Karpas-422 (cell line): Measurements from ENCODE around the gene NUTM1. TPM values are rescaled to one million over a fixed set of nuclear protein-coding genes. Genes with fewer than 3 reads are reported as not detected.

ENCODE experiments used
- DNase-seq: peaks from one replicate; pipeline ENCODE4 v3.0.0-alpha.2; 2015
- H2AFZ ChIP-seq: fragments of 200-600 bp; sonication (generic); 2 replicates; pipeline ENCODE4 v1.6.1; 2014; ENCODE audit warnings: antibody characterized with exemption, low read length, mixed read lengths
- H3K27ac ChIP-seq: fragments of 200-600 bp; sonication (generic); 2 replicates; pipeline ENCODE4 v1.5.1; 2014; ENCODE audit warnings: mild to moderate bottlenecking, low read length, moderate library complexity
- H3K27me3 ChIP-seq: fragments of 200-600 bp; sonication (generic); 2 replicates; pipeline ENCODE4 v1.6.1; 2014; ENCODE audit warnings: low read length, mixed read lengths
- H3K36me3 ChIP-seq: fragments of 200-600 bp; sonication (generic); 2 replicates; pipeline ENCODE4 v1.6.1; 2014; ENCODE audit warnings: low read length, mixed read lengths; ENCODE audit not compliant: insufficient read depth
- H3K4me1 ChIP-seq: fragments of 200-600 bp; sonication (generic); 2 replicates; pipeline ENCODE4 v1.6.1; 2014; ENCODE audit warnings: mild to moderate bottlenecking, low read length, mixed read lengths
- H3K4me2 ChIP-seq: fragments of 200-600 bp; sonication (generic); 2 replicates; pipeline ENCODE4 v1.6.1; 2014; ENCODE audit warnings: low read length, low read depth, mild to moderate bottlenecking; ENCODE audit not compliant: poor library complexity, severe bottlenecking
- H3K4me3 ChIP-seq: fragments of 200-600 bp; sonication (generic); 2 replicates; pipeline ENCODE4 v1.5.1; 2014; ENCODE audit warnings: mild to moderate bottlenecking, antibody characterized with exemption, low read length, mixed read lengths
- H3K79me2 ChIP-seq: fragments of 200-600 bp; sonication (generic); 2 replicates; pipeline ENCODE4 v1.6.1; 2014; ENCODE audit warnings: mild to moderate bottlenecking, low read length, mixed read lengths
- H3K9ac ChIP-seq: fragments of 200-600 bp; sonication (generic); 2 replicates; pipeline ENCODE4 v1.6.0; 2014; ENCODE audit warnings: low read length
- H3K9me2 ChIP-seq: fragments of 200-600 bp; sonication (generic), shearing (Covaris generic); replicated peaks from 2 replicates; pipeline ENCODE4 v1.6.0; 2014; ENCODE audit warnings: mild to moderate bottlenecking, low read length, moderate library complexity; ENCODE audit not compliant: insufficient read depth
- H3K9me3 ChIP-seq: fragments of 300-700, 200-600 bp; sonication (generic); 2 replicates; pipeline ENCODE4 v1.6.1; 2014; ENCODE audit warnings: low read length, mixed read lengths
- H4K20me1 ChIP-seq: fragments of 200-600 bp; sonication (generic); 2 replicates; pipeline ENCODE4 v1.6.1; 2014; ENCODE audit warnings: mild to moderate bottlenecking, antibody characterized with exemption, low read length, low read depth; ENCODE audit not compliant: insufficient read depth
- total RNA-seq: library from RNA; depleted of rRNA; stranded (reverse); fragments of >200 nt; shearing (Covaris generic); gene quantifications from 2 replicates; pipeline ENCODE4 v1.2.3, GENCODE V29; 2014; ENCODE audit warnings: low replicate concordance

The NUTM1 gene
- total RNA-seq, 1 experiment from 2014 or later, result not detected

GRCh38 chr15:34354286-34354685, 11.2 kb downstream of the NUTM1 start:
- Histone ChIP-seq H3K27ac (no peak overlapping the region), H3K4me2 (no peak overlapping the region), H3K9ac (no peak overlapping the region), H4K20me1 (no peaks in the 10 kb centered on the region), H3K9me3 (no peaks in the 10 kb centered on the region), H3K4me1 (no peaks in the 10 kb centered on the region), H3K27me3 (no peaks in the 10 kb centered on the region), H3K9me2 (no peaks in the 10 kb centered on the region), H3K79me2 (no peaks in the 10 kb centered on the region), H3K4me3 (no peak overlapping the region), H2AFZ (no peak overlapping the region), H3K36me3 (no peaks in the 10 kb centered on the region)
- no peak for DNase-seq

DNA sequence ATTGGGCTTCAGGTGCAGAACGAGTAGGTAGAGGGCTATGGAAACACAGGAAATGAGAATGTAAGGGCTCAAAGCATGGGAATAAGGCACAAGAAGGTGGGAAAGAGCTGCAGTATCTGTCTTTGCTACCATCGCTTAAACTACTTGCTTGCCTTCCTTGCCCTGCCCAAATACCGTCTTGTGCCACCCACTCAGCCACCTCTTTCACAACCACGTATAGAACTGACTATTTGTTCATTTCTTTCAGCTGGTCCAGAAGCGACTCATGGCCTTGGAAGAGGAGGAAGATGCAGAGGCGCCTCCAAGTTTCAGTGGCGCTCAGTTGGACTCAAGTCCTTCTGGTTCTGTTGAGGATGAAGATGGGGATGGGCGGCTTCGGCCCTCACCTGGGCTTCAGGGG, 12.1 kb downstream of the NUTM1 start:
- no peak for DNase-seq
- Histone ChIP-seq H3K9me2 (no peaks in the 10 kb centered on the region), H3K9ac (no peak overlapping the region), H3K79me2 (no peaks in the 10 kb centered on the region), H3K27ac (no peak overlapping the region), H4K20me1 (no peaks in the 10 kb centered on the region), H3K4me1 (no peaks in the 10 kb centered on the region), H2AFZ (no peak overlapping the region), H3K27me3 (no peaks in the 10 kb centered on the region), H3K36me3 (peaks cover 6% of the 10 kb centered on the region; the same call in 1 of the 2 replicates), H3K4me3 (no peak overlapping the region), H3K4me2 (no peak overlapping the region), H3K9me3 (no peaks in the 10 kb centered on the region)

DNA sequence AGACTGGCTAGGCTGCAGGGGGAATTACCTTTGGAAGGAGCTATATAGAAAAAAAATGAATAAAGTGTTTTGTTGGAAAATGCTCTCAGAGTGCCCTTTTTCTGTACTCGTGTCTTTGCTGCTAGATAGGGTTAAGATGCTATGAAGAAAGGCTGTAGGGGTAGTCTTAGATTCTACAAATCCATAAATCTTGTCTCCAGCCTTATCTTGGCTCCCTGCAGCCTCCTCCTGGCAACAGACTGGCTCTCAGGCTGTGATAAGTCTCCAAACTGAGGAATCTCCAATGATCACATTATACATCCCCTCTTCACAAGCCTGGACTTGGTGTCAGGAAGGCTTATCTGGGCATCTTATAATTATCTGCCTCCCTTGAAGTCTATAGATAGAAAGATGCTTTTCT, 14.5 kb downstream of the NUTM1 start:
- no peak overlapping the region for H2AFZ ChIP-seq
- no peaks in the 10 kb centered on the region; the same call in 1 of the 2 replicates for H4K20me1 ChIP-seq
- no peak overlapping the region for H3K9ac ChIP-seq
- H3K36me3 ChIP-seq, result peaks cover 15% of the 10 kb centered on the region; the same call in 1 of the 2 replicates
- no peaks in the 10 kb centered on the region for H3K4me1 ChIP-seq
- H3K4me2 ChIP-seq, result no peak overlapping the region
- DNase-seq, result no peak
- H3K4me3 ChIP-seq, result no peak overlapping the region
- no peaks in the 10 kb centered on the region for H3K9me3 ChIP-seq
- H3K27me3 ChIP-seq, result no peaks in the 10 kb centered on the region
- H3K9me2 ChIP-seq, result no peaks in the 10 kb centered on the region
- H3K79me2 ChIP-seq, result no peaks in the 10 kb centered on the region
- H3K27ac ChIP-seq, result no peak overlapping the region

- H4K20me1 ChIP-seq, result no peaks in the 10 kb centered on the region; the same call in 1 of the 2 replicates
- H3K36me3 ChIP-seq, result peaks cover 17% of the 10 kb centered on the region; the same call in 1 of the 2 replicates
- no peaks in the 10 kb centered on the region for H3K27me3 ChIP-seq
- H3K27ac ChIP-seq, result no peak overlapping the region
- H2AFZ ChIP-seq, result no peak overlapping the region
- H3K4me3 ChIP-seq, result no peak overlapping the region
- no peaks in the 10 kb centered on the region for H3K4me1 ChIP-seq
- H3K9me3 ChIP-seq, result no peaks in the 10 kb centered on the region
- H3K4me2 ChIP-seq, result no peak overlapping the region
- H3K79me2 ChIP-seq, result no peaks in the 10 kb centered on the region
- no peaks in the 10 kb centered on the region for H3K9me2 ChIP-seq
- H3K9ac ChIP-seq, result no peak overlapping the region
- DNase-seq, result no peak
These were observed 15.3 kb downstream of the NUTM1 start for GRCh38 chr15:34358367-34358766.

DNA sequence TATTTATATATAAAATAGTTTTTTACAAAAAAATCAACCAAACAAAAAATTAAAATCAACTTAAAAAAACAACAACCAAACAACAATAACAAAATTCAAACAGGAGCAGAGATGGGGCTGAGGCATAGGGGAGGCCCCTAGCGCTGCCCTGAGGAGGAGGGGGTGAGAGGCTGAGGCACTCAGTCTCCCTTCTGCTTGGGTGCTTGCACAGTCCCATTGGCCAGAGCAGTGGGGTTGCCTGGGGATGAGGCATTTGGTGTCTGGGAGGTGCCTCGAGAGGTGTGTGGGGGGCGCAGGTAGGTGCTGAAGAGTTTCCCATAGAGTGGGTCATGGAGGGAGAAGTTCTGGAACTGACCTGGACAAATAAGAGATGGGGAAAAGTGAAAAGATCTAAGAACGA, 15.8 kb downstream of the NUTM1 start:
- Histone ChIP-seq H3K4me1 (no peaks in the 10 kb centered on the region), H3K27me3 (no peaks in the 10 kb centered on the region), H3K9me2 (no peaks in the 10 kb centered on the region), H3K27ac (no peak overlapping the region), H4K20me1 (no peaks in the 10 kb centered on the region; the same call in 1 of the 2 replicates), H3K79me2 (peaks cover 2% of the 10 kb centered on the region; the same call in 1 of the 2 replicates), H3K4me3 (no peak overlapping the region), H3K9ac (no peak overlapping the region), H3K4me2 (no peak overlapping the region), H3K36me3 (peaks cover 19% of the 10 kb centered on the region; the same call in 1 of the 2 replicates), H3K9me3 (no peaks in the 10 kb centered on the region), H2AFZ (no peak overlapping the region)
- no peak for DNase-seq

DNA sequence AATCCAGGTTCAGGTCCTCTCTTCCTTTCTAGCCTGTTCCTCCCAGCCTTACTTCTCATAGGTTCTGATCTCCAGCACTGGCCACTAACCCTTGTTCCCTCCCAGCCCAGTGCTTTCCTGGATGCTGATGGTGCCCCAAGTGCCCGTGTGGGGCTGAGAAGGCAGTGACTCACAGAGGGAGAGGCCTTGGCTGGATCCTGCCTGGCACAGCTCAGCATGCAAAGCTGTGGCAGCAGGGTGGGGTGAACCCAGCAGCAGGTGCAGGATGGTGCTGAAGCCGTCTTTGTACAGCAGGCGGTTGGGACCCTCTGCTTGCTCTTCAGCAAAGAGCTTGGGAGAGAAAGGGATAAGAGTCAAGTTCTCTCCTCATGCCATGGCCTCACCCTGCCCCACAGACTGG, 16.3 kb downstream of the NUTM1 start:
- Histone ChIP-seq H3K4me3 (no peak overlapping the region), H4K20me1 (no peaks in the 10 kb centered on the region; the same call in 1 of the 2 replicates), H3K9me2 (no peaks in the 10 kb centered on the region), H3K27me3 (no peaks in the 10 kb centered on the region), H3K79me2 (peaks cover 4% of the 10 kb centered on the region; the same call in 1 of the 2 replicates), H3K4me1 (no peaks in the 10 kb centered on the region), H3K4me2 (no peak overlapping the region), H2AFZ (no peak overlapping the region), H3K9me3 (no peaks in the 10 kb centered on the region), H3K9ac (no peak overlapping the region), H3K36me3 (peaks cover 19% of the 10 kb centered on the region; the same call in 1 of the 2 replicates), H3K27ac (no peak overlapping the region)
- no peak for DNase-seq

DNA sequence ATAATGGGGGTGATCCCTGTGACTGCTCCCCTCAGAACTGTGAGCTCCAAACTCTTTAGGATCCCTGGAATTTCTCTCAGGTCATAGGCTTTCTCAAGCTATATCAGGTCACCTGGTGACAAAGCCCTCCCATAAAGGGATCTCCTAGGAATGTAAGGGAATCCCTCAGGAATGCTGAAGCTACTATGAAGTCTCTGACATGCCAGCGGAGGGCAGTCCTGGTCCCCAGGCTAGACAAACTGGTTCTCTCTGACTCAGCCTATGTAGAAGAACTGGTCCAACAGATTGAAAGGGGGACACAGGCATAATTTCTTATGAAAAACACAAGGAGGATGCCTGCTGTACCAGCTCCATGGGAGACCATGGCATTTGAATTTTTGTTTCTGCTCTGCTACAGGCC, 17.2 kb downstream of the NUTM1 start:
- Histone ChIP-seq H3K9me2 (no peaks in the 10 kb centered on the region), H2AFZ (no peak overlapping the region), H4K20me1 (peaks cover 4% of the 10 kb centered on the region; the same call in 1 of the 2 replicates), H3K79me2 (peaks cover 12% of the 10 kb centered on the region), H3K36me3 (peaks cover 19% of the 10 kb centered on the region; the same call in 1 of the 2 replicates), H3K27ac (no peak overlapping the region), H3K9me3 (no peaks in the 10 kb centered on the region), H3K27me3 (no peaks in the 10 kb centered on the region), H3K4me1 (peaks cover 5% of the 10 kb centered on the region), H3K9ac (no peak overlapping the region), H3K4me2 (no peak overlapping the region), H3K4me3 (no peak overlapping the region)
- DNase-seq, result no peak

DNA sequence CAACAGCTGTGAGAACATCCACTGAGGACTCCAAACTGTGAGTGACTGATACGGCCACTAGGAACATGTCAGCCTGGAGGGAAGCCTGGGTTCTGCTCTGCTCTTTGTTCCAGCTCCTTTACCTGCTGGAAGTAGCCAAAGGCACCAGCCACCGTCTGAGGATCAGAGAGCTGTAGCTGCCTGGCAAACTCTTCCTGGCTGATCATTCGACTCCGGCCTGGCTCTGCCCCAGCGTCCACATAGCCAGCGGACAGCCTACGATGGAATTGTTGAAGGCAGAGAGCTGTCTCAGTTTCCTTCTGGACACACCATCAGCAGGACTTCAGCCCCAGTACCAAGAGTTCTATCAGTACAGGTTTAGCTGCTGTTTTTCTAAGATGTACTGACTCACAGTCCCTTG, 18.2 kb downstream of the NUTM1 start:
- H3K4me3 ChIP-seq, result no peak overlapping the region
- no peak overlapping the region for H3K4me2 ChIP-seq
- H3K36me3 ChIP-seq, result peaks cover 19% of the 10 kb centered on the region; the same call in 1 of the 2 replicates
- peaks cover 14% of the 10 kb centered on the region for H3K4me1 ChIP-seq
- H3K27me3 ChIP-seq, result no peaks in the 10 kb centered on the region
- peaks cover 4% of the 10 kb centered on the region; the same call in 1 of the 2 replicates for H4K20me1 ChIP-seq
- H3K9me3 ChIP-seq, result no peaks in the 10 kb centered on the region
- H3K9me2 ChIP-seq, result no peaks in the 10 kb centered on the region
- DNase-seq, result no peak
- no peak overlapping the region for H3K27ac ChIP-seq
- peaks cover 22% of the 10 kb centered on the region for H3K79me2 ChIP-seq
- no peak overlapping the region for H2AFZ ChIP-seq
- H3K9ac ChIP-seq, result no peak overlapping the region
